HEK293 (cell line): ENCODE data around the gene PLB1.

Experiments used
- RBAK ChIP-seq: fragments of 450-650 bp; formaldehyde crosslinking; IDR thresholded peaks from 2 replicates; pipeline ENCODE4 v1.5.1; 2016; ENCODE audit warnings: missing biosample characterization, missing genetic modification characterization
- SCRT1 ChIP-seq: fragments of 450-650 bp; formaldehyde crosslinking; IDR thresholded peaks from 2 replicates; pipeline ENCODE4 v1.5.1; 2016; ENCODE audit warnings: missing biosample characterization, missing genetic modification characterization, borderline replicate concordance
- SP7 ChIP-seq: fragments of 450-650 bp; formaldehyde crosslinking; IDR thresholded peaks from 2 replicates; pipeline ENCODE4 v1.5.1; 2016; ENCODE audit warnings: missing biosample characterization, missing genetic modification characterization
- TRIM28 ChIP-seq: IDR thresholded peaks from 2 replicates; pipeline ENCODE4 v1.6.1; 2011; ENCODE audit warnings: low read length, control low read depth, borderline replicate concordance
- ZEB2 ChIP-seq: fragments of 450-650 bp; formaldehyde crosslinking; IDR thresholded peaks from 2 replicates; pipeline ENCODE4 v1.5.1; 2016; ENCODE audit warnings: missing biosample characterization, missing genetic modification characterization
- ZNF2 ChIP-seq: fragments of 450-650 bp; formaldehyde crosslinking; IDR thresholded peaks from 2 replicates; pipeline ENCODE4 v1.5.1; 2016; ENCODE audit warnings: missing biosample characterization, missing genetic modification characterization
- ZNF423 ChIP-seq: fragments of 450-650 bp; formaldehyde crosslinking; IDR thresholded peaks from 2 replicates; pipeline ENCODE4 v1.5.1; 2016; ENCODE audit warnings: missing biosample characterization, missing genetic modification characterization
- TF ChIP-seq, protein P1 (sequence below): fragments of 450-650 bp; formaldehyde crosslinking; IDR thresholded peaks from 2 replicates; pipeline ENCODE4 v1.5.1; 2016; ENCODE audit warnings: missing biosample characterization, missing genetic modification characterization
- TF ChIP-seq, protein P2 (sequence below): fragments of 450-650 bp; formaldehyde crosslinking; IDR thresholded peaks from 2 replicates; pipeline ENCODE4 v1.5.1; 2016; ENCODE audit warnings: missing biosample characterization, missing genetic modification characterization

DNA sequence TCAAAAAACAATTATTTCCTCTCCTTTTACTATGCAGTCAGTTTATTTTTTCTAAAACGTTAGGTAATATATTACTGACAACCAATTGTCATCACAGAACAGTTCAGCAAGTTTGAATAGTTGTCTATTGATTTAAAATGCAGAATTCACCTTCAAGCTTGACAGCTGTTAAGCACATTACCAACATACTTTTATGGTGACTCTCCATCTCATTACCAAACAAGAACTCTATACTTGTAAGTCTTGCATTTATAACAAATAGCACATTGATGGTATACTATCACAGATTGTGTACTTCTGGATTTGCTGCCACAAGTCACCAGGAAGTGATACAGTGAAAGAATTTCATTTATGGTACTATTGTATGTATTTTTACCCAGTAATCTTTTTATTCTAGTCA, 156.4 kb downstream of the PLB1 start:
- TF ChIP-seq SCRT1 (tag by site-specific recombination), result no peak
- no peak for TF ChIP-seq RBAK (tag by site-specific recombination)
- no peak for TF ChIP-seq TRIM28
- no peak for TF ChIP-seq ZNF423
- TF ChIP-seq, protein P1, sequence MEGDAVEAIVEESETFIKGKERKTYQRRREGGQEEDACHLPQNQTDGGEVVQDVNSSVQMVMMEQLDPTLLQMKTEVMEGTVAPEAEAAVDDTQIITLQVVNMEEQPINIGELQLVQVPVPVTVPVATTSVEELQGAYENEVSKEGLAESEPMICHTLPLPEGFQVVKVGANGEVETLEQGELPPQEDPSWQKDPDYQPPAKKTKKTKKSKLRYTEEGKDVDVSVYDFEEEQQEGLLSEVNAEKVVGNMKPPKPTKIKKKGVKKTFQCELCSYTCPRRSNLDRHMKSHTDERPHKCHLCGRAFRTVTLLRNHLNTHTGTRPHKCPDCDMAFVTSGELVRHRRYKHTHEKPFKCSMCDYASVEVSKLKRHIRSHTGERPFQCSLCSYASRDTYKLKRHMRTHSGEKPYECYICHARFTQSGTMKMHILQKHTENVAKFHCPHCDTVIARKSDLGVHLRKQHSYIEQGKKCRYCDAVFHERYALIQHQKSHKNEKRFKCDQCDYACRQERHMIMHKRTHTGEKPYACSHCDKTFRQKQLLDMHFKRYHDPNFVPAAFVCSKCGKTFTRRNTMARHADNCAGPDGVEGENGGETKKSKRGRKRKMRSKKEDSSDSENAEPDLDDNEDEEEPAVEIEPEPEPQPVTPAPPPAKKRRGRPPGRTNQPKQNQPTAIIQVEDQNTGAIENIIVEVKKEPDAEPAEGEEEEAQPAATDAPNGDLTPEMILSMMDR (tag by site-specific recombination), result no peak
- TF ChIP-seq ZEB2, result no peak
- no peak for TF ChIP-seq ZNF2 (tag by site-specific recombination)
- TF ChIP-seq, protein P2, sequence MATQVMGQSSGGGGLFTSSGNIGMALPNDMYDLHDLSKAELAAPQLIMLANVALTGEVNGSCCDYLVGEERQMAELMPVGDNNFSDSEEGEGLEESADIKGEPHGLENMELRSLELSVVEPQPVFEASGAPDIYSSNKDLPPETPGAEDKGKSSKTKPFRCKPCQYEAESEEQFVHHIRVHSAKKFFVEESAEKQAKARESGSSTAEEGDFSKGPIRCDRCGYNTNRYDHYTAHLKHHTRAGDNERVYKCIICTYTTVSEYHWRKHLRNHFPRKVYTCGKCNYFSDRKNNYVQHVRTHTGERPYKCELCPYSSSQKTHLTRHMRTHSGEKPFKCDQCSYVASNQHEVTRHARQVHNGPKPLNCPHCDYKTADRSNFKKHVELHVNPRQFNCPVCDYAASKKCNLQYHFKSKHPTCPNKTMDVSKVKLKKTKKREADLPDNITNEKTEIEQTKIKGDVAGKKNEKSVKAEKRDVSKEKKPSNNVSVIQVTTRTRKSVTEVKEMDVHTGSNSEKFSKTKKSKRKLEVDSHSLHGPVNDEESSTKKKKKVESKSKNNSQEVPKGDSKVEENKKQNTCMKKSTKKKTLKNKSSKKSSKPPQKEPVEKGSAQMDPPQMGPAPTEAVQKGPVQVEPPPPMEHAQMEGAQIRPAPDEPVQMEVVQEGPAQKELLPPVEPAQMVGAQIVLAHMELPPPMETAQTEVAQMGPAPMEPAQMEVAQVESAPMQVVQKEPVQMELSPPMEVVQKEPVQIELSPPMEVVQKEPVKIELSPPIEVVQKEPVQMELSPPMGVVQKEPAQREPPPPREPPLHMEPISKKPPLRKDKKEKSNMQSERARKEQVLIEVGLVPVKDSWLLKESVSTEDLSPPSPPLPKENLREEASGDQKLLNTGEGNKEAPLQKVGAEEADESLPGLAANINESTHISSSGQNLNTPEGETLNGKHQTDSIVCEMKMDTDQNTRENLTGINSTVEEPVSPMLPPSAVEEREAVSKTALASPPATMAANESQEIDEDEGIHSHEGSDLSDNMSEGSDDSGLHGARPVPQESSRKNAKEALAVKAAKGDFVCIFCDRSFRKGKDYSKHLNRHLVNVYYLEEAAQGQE (tag by site-specific recombination), result no peak
- no peak for TF ChIP-seq SP7 (tag by site-specific recombination)
